Neural cell (in vitro differentiated cells): ENCODE measurements around the gene GTPBP1.

ENCODE experiments used
- EP300 ChIP-seq: fragments of 450-650 bp; conservative IDR thresholded peaks from 2 replicates; pipeline ENCODE4 v1.6.1; 2014; ENCODE audit warnings: antibody characterized with exemption, mild to moderate bottlenecking, moderate library complexity; ENCODE audit not compliant: poor library complexity, severe bottlenecking
- TAF1 ChIP-seq: IDR thresholded peaks from 2 replicates; pipeline ENCODE4 v1.6.1; 2012; ENCODE audit warnings: low read depth
- TF ChIP-seq, protein P1 (sequence below): fragments of 450-650 bp; IDR thresholded peaks from 2 replicates; pipeline ENCODE4 v1.5.1; 2014; ENCODE audit warnings: antibody characterized with exemption, mild to moderate bottlenecking, moderate library complexity; ENCODE audit not compliant: poor library complexity, severe bottlenecking

DNA sequence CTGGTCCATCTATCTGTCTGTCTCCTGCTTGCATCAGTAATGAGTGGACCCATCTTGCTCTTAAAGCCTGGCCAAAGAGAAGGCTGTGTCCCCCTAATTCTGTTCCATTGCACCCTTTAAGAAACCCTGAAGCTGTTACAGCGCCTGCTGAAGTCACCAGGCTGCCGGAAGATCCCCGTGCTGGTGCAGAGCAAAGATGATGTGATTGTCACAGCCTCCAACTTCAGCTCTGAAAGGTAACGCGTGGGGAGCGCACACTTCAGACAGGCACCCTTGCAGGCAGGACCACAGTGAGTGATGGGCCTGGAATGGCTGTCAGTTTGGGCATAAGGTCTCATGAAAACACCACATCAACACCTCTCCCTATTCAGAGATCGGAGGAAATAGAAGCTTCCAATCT, 18.4 kb downstream of the GTPBP1 start:
- TF ChIP-seq, protein P1, sequence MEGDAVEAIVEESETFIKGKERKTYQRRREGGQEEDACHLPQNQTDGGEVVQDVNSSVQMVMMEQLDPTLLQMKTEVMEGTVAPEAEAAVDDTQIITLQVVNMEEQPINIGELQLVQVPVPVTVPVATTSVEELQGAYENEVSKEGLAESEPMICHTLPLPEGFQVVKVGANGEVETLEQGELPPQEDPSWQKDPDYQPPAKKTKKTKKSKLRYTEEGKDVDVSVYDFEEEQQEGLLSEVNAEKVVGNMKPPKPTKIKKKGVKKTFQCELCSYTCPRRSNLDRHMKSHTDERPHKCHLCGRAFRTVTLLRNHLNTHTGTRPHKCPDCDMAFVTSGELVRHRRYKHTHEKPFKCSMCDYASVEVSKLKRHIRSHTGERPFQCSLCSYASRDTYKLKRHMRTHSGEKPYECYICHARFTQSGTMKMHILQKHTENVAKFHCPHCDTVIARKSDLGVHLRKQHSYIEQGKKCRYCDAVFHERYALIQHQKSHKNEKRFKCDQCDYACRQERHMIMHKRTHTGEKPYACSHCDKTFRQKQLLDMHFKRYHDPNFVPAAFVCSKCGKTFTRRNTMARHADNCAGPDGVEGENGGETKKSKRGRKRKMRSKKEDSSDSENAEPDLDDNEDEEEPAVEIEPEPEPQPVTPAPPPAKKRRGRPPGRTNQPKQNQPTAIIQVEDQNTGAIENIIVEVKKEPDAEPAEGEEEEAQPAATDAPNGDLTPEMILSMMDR, result no peak
- TF ChIP-seq TAF1 (no peak), EP300 (no peak)
